HG03521 (cell line): ENCODE data around the gene OR4A47.
"Not testable (repeated sequence)": the region's sequence is repeated elsewhere in the genome, so short reads cannot be mapped to it uniquely, and the experiment has no call there.

Experiments used
- ATAC-seq: cut with Tn5 transposase; IDR thresholded peaks from one replicate; pipeline ENCODE4 v1.9.1; 2021; ENCODE audit warnings: mild to moderate bottlenecking, moderate library complexity; ENCODE audit not compliant: unreplicated experiment

The OR4A47 gene

GRCh38 chr11:48488493-48488892 lies at the start of gene OR4A47:
Gene OR4A47 (plus strand): TSS chr11:48488793. CDS start chr11:48488793, 0 bp downstream.
- not testable (repeated sequence) for ATAC-seq

DNA sequence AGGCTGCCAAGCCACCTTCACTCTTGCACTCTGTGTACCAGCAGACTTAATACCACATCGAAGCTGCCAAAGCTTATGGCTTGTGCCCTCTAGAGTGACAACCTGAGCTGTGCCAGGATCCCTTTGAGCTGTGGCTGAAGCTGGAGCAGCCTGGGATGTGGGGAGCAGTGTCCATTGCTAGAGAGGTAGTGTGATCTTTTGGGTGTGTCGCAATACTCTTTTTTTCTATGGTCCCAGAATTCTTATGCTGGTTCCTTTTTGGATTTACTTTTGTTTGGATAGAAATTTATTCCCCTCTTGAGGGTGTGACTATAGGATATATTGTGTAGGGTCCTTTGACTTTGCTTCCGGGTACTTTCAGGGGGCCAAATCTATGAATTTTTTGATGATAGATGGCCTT lies 32.7 kb upstream of the OR4A47 start:
- not testable (repeated sequence) for ATAC-seq

GRCh38 chr11:48473966-48474365 lies 14.6 kb upstream of the OR4A47 start:
- not testable (repeated sequence) for ATAC-seq

DNA sequence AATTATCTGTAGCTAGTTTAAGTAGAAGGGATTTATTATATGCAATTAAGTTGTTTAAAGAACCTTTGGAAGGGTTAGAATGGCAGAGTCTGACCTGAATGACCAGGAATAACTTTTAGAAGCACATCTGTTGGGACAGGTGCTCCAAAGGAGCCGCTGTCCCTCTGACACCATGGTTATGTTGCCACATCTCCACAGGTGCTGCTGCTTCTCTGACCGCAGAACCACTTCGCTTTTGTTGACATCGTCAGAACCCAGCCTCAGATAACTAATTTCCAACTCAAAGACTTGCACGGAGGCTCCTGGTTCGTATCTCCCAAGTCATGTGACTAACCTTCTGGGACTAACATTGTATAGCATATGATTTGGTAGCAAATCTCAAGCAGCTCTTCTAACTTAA lies 13.9 kb upstream of the OR4A47 start:
- ATAC-seq: not testable (repeated sequence)

- not testable (repeated sequence) for ATAC-seq
These were observed 17.6 kb downstream of the OR4A47 start for GRCh38 chr11:48506169-48506568.

GRCh38 chr11:48538991-48539390 lies 50.4 kb downstream of the OR4A47 start:
- ATAC-seq: no peak
